HL-60 (cell line): Measurements from ENCODE around the gene PARVA.

Experiments used
- POLR2AphosphoS5 ChIP-seq: IDR thresholded peaks from 2 replicates; pipeline ENCODE4 v1.6.1; 2012; ENCODE audit warnings: low read depth
- TF ChIP-seq, protein P1 (sequence below): IDR thresholded peaks from one replicate; pipeline ENCODE4 v1.5.1; 2011; ENCODE audit warnings: low read length, control low read depth, inconsistent platforms; ENCODE audit not compliant: insufficient read depth

- TF ChIP-seq, protein P1, sequence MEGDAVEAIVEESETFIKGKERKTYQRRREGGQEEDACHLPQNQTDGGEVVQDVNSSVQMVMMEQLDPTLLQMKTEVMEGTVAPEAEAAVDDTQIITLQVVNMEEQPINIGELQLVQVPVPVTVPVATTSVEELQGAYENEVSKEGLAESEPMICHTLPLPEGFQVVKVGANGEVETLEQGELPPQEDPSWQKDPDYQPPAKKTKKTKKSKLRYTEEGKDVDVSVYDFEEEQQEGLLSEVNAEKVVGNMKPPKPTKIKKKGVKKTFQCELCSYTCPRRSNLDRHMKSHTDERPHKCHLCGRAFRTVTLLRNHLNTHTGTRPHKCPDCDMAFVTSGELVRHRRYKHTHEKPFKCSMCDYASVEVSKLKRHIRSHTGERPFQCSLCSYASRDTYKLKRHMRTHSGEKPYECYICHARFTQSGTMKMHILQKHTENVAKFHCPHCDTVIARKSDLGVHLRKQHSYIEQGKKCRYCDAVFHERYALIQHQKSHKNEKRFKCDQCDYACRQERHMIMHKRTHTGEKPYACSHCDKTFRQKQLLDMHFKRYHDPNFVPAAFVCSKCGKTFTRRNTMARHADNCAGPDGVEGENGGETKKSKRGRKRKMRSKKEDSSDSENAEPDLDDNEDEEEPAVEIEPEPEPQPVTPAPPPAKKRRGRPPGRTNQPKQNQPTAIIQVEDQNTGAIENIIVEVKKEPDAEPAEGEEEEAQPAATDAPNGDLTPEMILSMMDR = no peak
- no peak for TF ChIP-seq POLR2AphosphoS5
Observed at GRCh38 chr11:12478743-12479142, 101.4 kb downstream of the PARVA start.
